ENCODE measurements around the gene STS. TPM values are rescaled to one million over a fixed set of nuclear protein-coding genes. Genes with fewer than 3 reads are reported as not detected.

Gene STS
- total RNA-seq, 2 donors from 2014 or later, result 2.1 to 6.6 TPM

DNA sequence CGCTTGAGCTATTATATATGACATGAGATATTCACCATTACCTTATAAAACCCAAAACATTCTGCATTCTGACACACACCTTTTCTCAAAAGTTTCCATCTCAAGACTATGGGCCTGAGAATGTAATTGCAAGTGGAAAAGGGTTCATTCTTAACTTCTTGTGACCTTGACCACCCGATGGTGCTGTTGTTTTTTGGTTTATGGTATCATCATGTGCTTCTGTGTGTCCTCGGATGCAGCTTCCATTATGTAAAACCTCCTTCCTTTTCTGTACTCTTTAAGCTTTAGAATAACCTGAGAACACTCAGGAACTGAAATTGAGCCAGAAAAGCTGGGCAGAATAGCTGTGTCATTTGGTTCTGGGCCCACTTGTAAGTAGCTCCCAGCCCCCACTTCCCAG is 16.7 kb downstream of the STS start:
- H3K9ac ChIP-seq (ENCODE audit: extremely low read depth, low read length, poor library complexity, severe bottlenecking), result no peak overlapping the region
- TF ChIP-seq CTCF (conservative IDR thresholded peaks at IDR 0.05), result peak; percentile 41
- no peaks in the 10 kb centered on the region for H3K36me3 ChIP-seq (ENCODE audit: control insufficient read depth, insufficient read depth, low read length)
- no peak overlapping the region for H3K4me3 Mint-ChIP-seq
- no peak overlapping the region for H3K27ac Mint-ChIP-seq
- H3K27ac ChIP-seq (ENCODE audit: low read depth, low read length), result no peak overlapping the region
- no peaks in the 10 kb centered on the region for H3K4me1 ChIP-seq (ENCODE audit: control insufficient read depth, insufficient read depth, low read length)
- H3K27me3 ChIP-seq (ENCODE audit: control insufficient read depth, insufficient read depth, low read length, poor library complexity, severe bottlenecking), result no peaks in the 10 kb centered on the region
- peaks cover 4% of the 10 kb centered on the region for H3K4me1 Mint-ChIP-seq
- H3K9me3 Mint-ChIP-seq, result peaks cover 8% of the 10 kb centered on the region
- H3K9me3 ChIP-seq (ENCODE audit: control insufficient read depth, low read length), result peaks cover 3% of the 10 kb centered on the region
- no peak for DNase-seq
- WGBS, 2 experiments (ENCODE audit: insufficient coverage in 1 of 2, insufficient read length in 1 of 2), result 84% methylated on average over 2 of the region's 3 CpGs; no CpG with 5 or more reads in 1 of the 2 experiments
- H3K36me3 Mint-ChIP-seq (ENCODE audit: low read depth), result peaks cover 2% of the 10 kb centered on the region
- H3K27me3 Mint-ChIP-seq (ENCODE audit: insufficient read depth), result no peaks in the 10 kb centered on the region
- H3K4me3 ChIP-seq (ENCODE audit: low read length), result no peak overlapping the region

DNA sequence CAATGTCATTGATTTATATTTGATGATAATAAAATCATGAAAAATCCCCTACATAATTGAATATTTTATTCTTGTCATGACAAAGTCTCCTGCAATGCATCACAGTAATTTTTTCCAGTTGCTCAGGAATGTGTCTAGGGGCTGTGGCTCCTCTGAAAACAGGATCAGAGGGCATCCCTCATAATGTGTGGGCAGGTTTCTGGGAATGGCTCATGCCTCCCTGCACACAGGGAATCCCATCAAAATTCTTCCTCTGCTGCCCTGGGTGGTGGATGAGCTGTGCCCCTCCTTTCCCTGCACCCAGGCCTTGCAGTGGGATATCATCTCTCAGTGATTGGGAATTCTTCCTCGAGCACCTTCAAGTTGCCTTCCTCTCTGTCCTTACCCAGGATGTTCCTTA is 20.9 kb downstream of the STS start:
- H3K9me3 ChIP-seq (ENCODE audit: control insufficient read depth, low read length), result peaks cover 6% of the 10 kb centered on the region
- Mint-ChIP-seq H3K4me3 (no peak overlapping the region), H3K4me1 (no peaks in the 10 kb centered on the region), H3K9me3 (peaks cover 13% of the 10 kb centered on the region), H3K36me3 (ENCODE audit: low read depth) (peaks cover 5% of the 10 kb centered on the region), H3K27me3 (ENCODE audit: insufficient read depth) (no peaks in the 10 kb centered on the region), H3K27ac (no peak overlapping the region)
- no peaks in the 10 kb centered on the region for H3K36me3 ChIP-seq (ENCODE audit: control insufficient read depth, insufficient read depth, low read length)
- TF ChIP-seq CTCF (conservative IDR thresholded peaks at IDR 0.05), result no peak
- DNase-seq, result no peak
- 100% methylated on average over 1 of the region's 1 CpG; no CpG with 5 or more reads in 1 of the 2 experiments for WGBS, 2 experiments (ENCODE audit: insufficient coverage in 1 of 2, insufficient read length in 1 of 2)
- H3K27me3 ChIP-seq (ENCODE audit: control insufficient read depth, insufficient read depth, low read length, poor library complexity, severe bottlenecking), result no peaks in the 10 kb centered on the region
- no peaks in the 10 kb centered on the region for H3K4me1 ChIP-seq (ENCODE audit: control insufficient read depth, insufficient read depth, low read length)
- no peak overlapping the region for H3K4me3 ChIP-seq (ENCODE audit: low read length)
- H3K27ac ChIP-seq (ENCODE audit: low read depth, low read length), result no peak overlapping the region
- H3K9ac ChIP-seq (ENCODE audit: extremely low read depth, low read length, poor library complexity, severe bottlenecking), result no peak overlapping the region

- no peak overlapping the region for H3K27ac ChIP-seq (ENCODE audit: low read depth, low read length)
- Mint-ChIP-seq H3K4me3 (no peak overlapping the region), H3K27me3 (ENCODE audit: insufficient read depth) (no peaks in the 10 kb centered on the region), H3K27ac (no peak overlapping the region), H3K4me1 (no peaks in the 10 kb centered on the region), H3K36me3 (ENCODE audit: low read depth) (peaks cover 5% of the 10 kb centered on the region), H3K9me3 (peaks cover 13% of the 10 kb centered on the region)
- H3K36me3 ChIP-seq (ENCODE audit: control insufficient read depth, insufficient read depth, low read length), result no peaks in the 10 kb centered on the region
- no peaks in the 10 kb centered on the region for H3K27me3 ChIP-seq (ENCODE audit: control insufficient read depth, insufficient read depth, low read length, poor library complexity, severe bottlenecking)
- DNase-seq, result no peak
- no peaks in the 10 kb centered on the region for H3K4me1 ChIP-seq (ENCODE audit: control insufficient read depth, insufficient read depth, low read length)
- H3K9ac ChIP-seq (ENCODE audit: extremely low read depth, low read length, poor library complexity, severe bottlenecking), result no peak overlapping the region
- WGBS, 2 experiments (ENCODE audit: insufficient coverage in 1 of 2, insufficient read length in 1 of 2), result 82% methylated on average over 2 of the region's 3 CpGs; no CpG with 5 or more reads in 1 of the 2 experiments
- TF ChIP-seq CTCF (conservative IDR thresholded peaks at IDR 0.05), result no peak
- H3K9me3 ChIP-seq (ENCODE audit: control insufficient read depth, low read length), result peaks cover 6% of the 10 kb centered on the region
- no peak overlapping the region for H3K4me3 ChIP-seq (ENCODE audit: low read length)
These were observed 22.1 kb downstream of the STS start for GRCh38 chrX:7169627-7170026.

Measured in endodermal cell (in vitro differentiated cells).